RWPE1 (cell line): ENCODE data around the gene GTF3C1.
"Not testable (repeated sequence)": the region's sequence is repeated elsewhere in the genome, so short reads cannot be mapped to it uniquely, and the experiment has no call there.

ENCODE experiments used
- CTCF ChIA-PET: fragments of 350-600 bp; sonication (Branson Sonifier 250); formaldehyde crosslinking; extraction: SDS; loops from one replicate; lab custom pipeline; 2021; lab: Yijun Ruan, JAX
- POLR2A ChIA-PET: fragments of 400-600 bp; formaldehyde crosslinking; extraction: SDS; loops from one replicate; lab custom pipeline; 2020; ENCODE audit warnings: antibody characterized with exemption; ENCODE audit not compliant: low non-redundant PET; lab: Yijun Ruan, JAX
- DNase-seq: peaks from one replicate; pipeline ENCODE4 v3.0.0; 2012; ENCODE audit warnings: low spot score
- H3K27ac ChIP-seq: fragments of 450-650 bp; 2 replicates; pipeline ENCODE4 v1.5.1; 2017
- CTCF ChIP-seq: fragments of 450-650 bp; conservative IDR thresholded peaks from 2 replicates; pipeline ENCODE4 v1.5.1; 2017; ENCODE audit warnings: low read depth, mild to moderate bottlenecking

Gene GTF3C1

GRCh38 chr16:27458258-27458657 lies 91.5 kb downstream of the GTF3C1 start:
- POLR2A ChIA-PET: no interaction called here
- peak overlapping the region; percentile 18 for H3K27ac ChIP-seq
- CTCF ChIA-PET: no interaction called here
- peak; percentile 52 for DNase-seq
- TF ChIP-seq CTCF: no peak

GRCh38 chr16:27457605-27457900 lies 92.2 kb downstream of the GTF3C1 start:
- DNase-seq, H3K27ac ChIP-seq, POLR2A ChIA-PET, CTCF ChIA-PET: not testable (repeated sequence)

GRCh38 chr16:27455700-27456099 lies 94.0 kb downstream of the GTF3C1 start:
- H3K27ac ChIP-seq: no peak overlapping the region
- CTCF ChIA-PET: interaction anchor here (0.6 kb wide), 1 partner anchor 276 kb away, joined by 5 read pairs; no protein-coding TSS in a partner anchor
- no peak for DNase-seq
- POLR2A ChIA-PET: interaction anchor here (0.6 kb wide), 1 partner anchor 9 kb away, joined by 5 read pairs; no protein-coding TSS in a partner anchor
- no peak for TF ChIP-seq CTCF

- DNase-seq: no peak
- no peak for TF ChIP-seq CTCF
- CTCF ChIA-PET: no interaction called here
- no peak overlapping the region for H3K27ac ChIP-seq
- POLR2A ChIA-PET: no interaction called here
Measured at GRCh38 chr16:27453494-27453825, 96.3 kb downstream of the GTF3C1 start.

GRCh38 chr16:27452569-27453493 lies 96.9 kb downstream of the GTF3C1 start:
- no peak for TF ChIP-seq CTCF
- ChIA-PET POLR2A (no interaction called here), CTCF (no interaction called here)
- no peak for DNase-seq
- H3K27ac ChIP-seq: no peak overlapping the region

GRCh38 chr16:27450196-27450549 lies 99.5 kb downstream of the GTF3C1 start:
- CTCF ChIA-PET: interaction anchor here (1.1 kb wide), 1 partner anchor 26 kb away, joined by 3 read pairs; no protein-coding TSS in a partner anchor
- TF ChIP-seq CTCF: no peak
- POLR2A ChIA-PET: no interaction called here
- DNase-seq: no peak
- no peak overlapping the region for H3K27ac ChIP-seq
